HEK293T (cell line): ENCODE results near the gene ITGA11.

Experiments used
- CTCF ChIA-PET: fragments of 350-600 bp; formaldehyde crosslinking; extraction: SDS; loops from one replicate; lab custom pipeline; 2021; ENCODE audit warnings: antibody characterized with exemption, inconsistent platforms; lab: Yijun Ruan, JAX
- POLR2A ChIA-PET: fragments of 350-600 bp; formaldehyde crosslinking; extraction: SDS; loops from one replicate; lab custom pipeline; 2020; ENCODE audit warnings: antibody characterized with exemption, inconsistent platforms; lab: Yijun Ruan, JAX
- DNase-seq: peaks from one replicate; pipeline ENCODE4 v3.0.0; 2012; ENCODE audit warnings: mixed read lengths; ENCODE audit errors: extremely low spot score
- ARNT ChIP-seq: fragments of 450-650 bp; IDR thresholded peaks from 2 replicates; pipeline ENCODE4 v1.6.1; 2017; ENCODE audit warnings: mild to moderate bottlenecking
- BHLHE40 ChIP-seq: fragments of 450-650 bp; IDR thresholded peaks from 2 replicates; pipeline ENCODE4 v1.6.1; 2016; ENCODE audit warnings: mild to moderate bottlenecking, moderate library complexity, borderline replicate concordance
- CTBP1 ChIP-seq: fragments of 450-650 bp; IDR thresholded peaks from 2 replicates; pipeline ENCODE4 v1.6.1; 2016; ENCODE audit warnings: borderline replicate concordance
- ELF4 ChIP-seq: fragments of 450-650 bp; IDR thresholded peaks from 2 replicates; pipeline ENCODE4 v1.6.1; 2017; ENCODE audit warnings: antibody characterized with exemption
- FOXA1 ChIP-seq: fragments of 450-650 bp; IDR thresholded peaks from 2 replicates; pipeline ENCODE4 v1.6.1; 2016; ENCODE audit warnings: mild to moderate bottlenecking
- FOXK2 ChIP-seq: fragments of 450-650 bp; IDR thresholded peaks from 2 replicates; pipeline ENCODE4 v1.6.1; 2016; ENCODE audit warnings: mild to moderate bottlenecking
- FOXM1 ChIP-seq: fragments of 450-650 bp; IDR thresholded peaks from 2 replicates; pipeline ENCODE4 v1.6.1; 2017; ENCODE audit warnings: mild to moderate bottlenecking, borderline replicate concordance
- HDGF ChIP-seq: fragments of 450-650 bp; IDR thresholded peaks from 2 replicates; pipeline ENCODE4 v1.6.1; 2017; ENCODE audit warnings: antibody characterized with exemption, borderline replicate concordance
- L3MBTL2 ChIP-seq: fragments of 450-650 bp; conservative IDR thresholded peaks from 2 replicates; pipeline ENCODE4 v1.6.1; 2016; ENCODE audit warnings: mild to moderate bottlenecking
- LEF1 ChIP-seq: fragments of 450-650 bp; IDR thresholded peaks from 2 replicates; pipeline ENCODE4 v1.6.1; 2017; ENCODE audit warnings: mild to moderate bottlenecking, borderline replicate concordance
- NFRKB ChIP-seq: fragments of 450-650 bp; IDR thresholded peaks from 2 replicates; pipeline ENCODE4 v1.6.1; 2016; ENCODE audit warnings: mild to moderate bottlenecking, moderate library complexity
- SP1 ChIP-seq: fragments of 450-650 bp; IDR thresholded peaks from 2 replicates; pipeline ENCODE4 v1.6.1; 2017
- SUZ12 ChIP-seq: fragments of 450-650 bp; IDR thresholded peaks from 2 replicates; pipeline ENCODE4 v1.6.1; 2016; ENCODE audit warnings: mild to moderate bottlenecking
- TARDBP ChIP-seq: fragments of 450-650 bp; IDR thresholded peaks from 2 replicates; pipeline ENCODE4 v1.6.1; 2016
- ZNF384 ChIP-seq: fragments of 450-650 bp; IDR thresholded peaks from 2 replicates; pipeline ENCODE4 v1.6.1; 2016
- TF ChIP-seq, protein P1 (sequence below): fragments of 450-650 bp; IDR thresholded peaks from 2 replicates; pipeline ENCODE4 v1.6.1; 2016

ITGA11 gene

DNA sequence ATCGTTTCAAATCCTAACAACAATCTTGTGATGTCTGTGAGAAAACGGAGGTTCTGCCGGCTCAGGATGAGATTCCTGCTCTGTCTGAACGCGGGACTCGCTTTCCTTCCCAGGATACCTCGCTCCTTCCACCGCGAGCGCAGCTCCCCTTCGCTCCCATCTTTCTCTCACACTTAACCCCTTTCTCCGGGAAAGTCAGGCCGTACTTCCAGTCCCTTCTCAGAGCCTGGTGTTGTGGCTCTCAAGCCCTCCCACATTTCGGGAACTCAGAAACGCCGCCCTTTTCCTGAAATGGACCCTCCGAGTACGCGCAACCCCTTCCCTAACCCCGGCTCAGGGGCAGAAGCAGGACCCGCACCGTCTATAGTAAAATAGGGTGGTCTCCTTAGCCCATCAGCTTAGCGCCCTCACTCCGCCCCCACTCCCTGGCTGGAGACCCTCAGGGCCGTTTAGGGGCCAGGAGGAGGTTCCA lies 154.8 kb downstream of the ITGA11 start:
- peak; percentile 53 for DNase-seq
- no peak for TF ChIP-seq SP1
- no peak for TF ChIP-seq FOXM1
- TF ChIP-seq ARNT, result no peak
- TF ChIP-seq, protein P1, sequence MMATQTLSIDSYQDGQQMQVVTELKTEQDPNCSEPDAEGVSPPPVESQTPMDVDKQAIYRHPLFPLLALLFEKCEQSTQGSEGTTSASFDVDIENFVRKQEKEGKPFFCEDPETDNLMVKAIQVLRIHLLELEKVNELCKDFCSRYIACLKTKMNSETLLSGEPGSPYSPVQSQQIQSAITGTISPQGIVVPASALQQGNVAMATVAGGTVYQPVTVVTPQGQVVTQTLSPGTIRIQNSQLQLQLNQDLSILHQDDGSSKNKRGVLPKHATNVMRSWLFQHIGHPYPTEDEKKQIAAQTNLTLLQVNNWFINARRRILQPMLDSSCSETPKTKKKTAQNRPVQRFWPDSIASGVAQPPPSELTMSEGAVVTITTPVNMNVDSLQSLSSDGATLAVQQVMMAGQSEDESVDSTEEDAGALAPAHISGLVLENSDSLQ, result no peak
- TF ChIP-seq TARDBP, result no peak
- TF ChIP-seq L3MBTL2, result 0 out of 2 replicates have a peak, but pooled peaks have one; percentile 12
- TF ChIP-seq SUZ12, result no peak
- TF ChIP-seq CTBP1, result no peak
- peak; percentile 60; the same call in 1 of the 2 replicates for TF ChIP-seq NFRKB
- no peak for TF ChIP-seq LEF1
- TF ChIP-seq ZNF384, result no peak
- no peak for TF ChIP-seq BHLHE40
- TF ChIP-seq ELF4, result no peak; the same call in 1 of the 2 replicates
- ChIA-PET CTCF (interaction anchor here (0.6 to 1.6 kb wide), 5 partner anchors 12 to 397 kb away, joined by 3 to 6 read pairs (median 3); no protein-coding TSS in a partner anchor), POLR2A (interaction anchor here (0.6 to 2.6 kb wide), 22 partner anchors 12 to 575 kb away, joined by 3 to 27 read pairs (median 4); partner anchors contain the start of genes CLN6 and PIAS1)

DNA sequence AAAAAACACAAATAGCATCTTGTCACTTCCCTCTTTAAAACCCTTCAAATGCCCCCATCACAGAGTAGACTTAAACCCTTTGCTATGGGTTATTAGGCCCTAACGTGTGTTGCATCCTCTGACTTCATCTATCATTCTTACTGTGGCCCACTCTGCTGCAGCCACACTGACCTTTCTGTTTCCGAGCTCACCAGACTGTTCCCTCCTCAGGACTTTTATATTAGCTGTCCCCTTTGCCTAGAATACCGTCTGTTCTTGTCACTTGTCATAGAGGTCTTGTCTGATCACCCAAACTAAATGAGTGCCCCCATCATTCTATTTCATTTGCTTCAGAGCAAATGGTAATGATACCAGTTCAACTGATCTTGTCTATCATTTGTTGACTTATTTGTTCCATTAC lies 155.3 kb downstream of the ITGA11 start:
- POLR2A ChIA-PET, result interaction anchor here (0.9 to 2.6 kb wide), 14 partner anchors 12 to 392 kb away, joined by 3 to 27 read pairs (median 6); partner anchors contain the start of genes CLN6 and PIAS1
- DNase-seq, result no peak
- CTCF ChIA-PET, result interaction anchor here (0.6 to 1.6 kb wide), 3 partner anchors 15 to 30 kb away, joined by 3 to 6 read pairs (median 3); no protein-coding TSS in a partner anchor
- TF ChIP-seq HDGF (no peak), FOXM1 (no peak), ZNF384 (no peak), ARNT (no peak), SP1 (no peak), FOXK2 (no peak), TARDBP (no peak), ELF4 (no peak), BHLHE40 (no peak), LEF1 (no peak), NFRKB (no peak), L3MBTL2 (no peak), FOXA1 (no peak), SUZ12 (no peak), CTBP1 (no peak)
- TF ChIP-seq, protein P1, result no peak

DNA sequence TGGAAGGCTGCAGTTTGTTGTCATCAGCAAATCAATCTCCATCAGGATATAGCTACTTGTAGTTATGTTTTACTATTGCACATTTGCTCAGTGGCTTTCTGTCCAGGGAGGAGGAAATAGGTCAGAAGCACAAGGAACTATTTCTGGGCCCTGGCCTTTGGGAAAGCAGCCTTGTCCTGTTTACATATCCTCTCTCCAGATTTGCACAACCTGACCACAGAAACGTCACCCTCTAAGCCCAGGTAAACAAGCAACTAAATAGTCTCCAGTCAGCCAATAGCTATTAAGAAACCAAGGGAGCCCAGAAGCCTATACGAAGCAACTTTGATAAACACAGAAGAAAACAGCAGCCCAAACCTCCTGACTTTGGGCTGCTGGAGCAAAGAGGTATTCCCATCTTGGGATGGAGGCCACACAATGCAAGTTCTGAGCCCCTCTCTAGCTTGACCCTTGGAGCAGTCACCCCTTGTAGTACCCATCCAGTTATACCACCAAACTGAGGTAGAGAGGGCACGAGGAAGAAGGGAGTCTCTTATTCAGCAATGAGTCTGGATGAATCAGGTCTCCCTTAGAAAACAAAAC lies 156.7 kb downstream of the ITGA11 start:
- ChIA-PET CTCF (interaction anchor here (0.5 to 1.3 kb wide), 3 partner anchors 11 to 31 kb away, joined by 3 read pairs; no protein-coding TSS in a partner anchor), POLR2A (interaction anchor here (1.2 kb wide), 2 partner anchors 22 to 31 kb away, joined by 3 to 4 read pairs; no protein-coding TSS in a partner anchor)
- TF ChIP-seq, protein P1, result no peak
- no peak for TF ChIP-seq ZNF384
- TF ChIP-seq SUZ12, result no peak
- no peak for TF ChIP-seq BHLHE40
- DNase-seq, result no peak

DNA sequence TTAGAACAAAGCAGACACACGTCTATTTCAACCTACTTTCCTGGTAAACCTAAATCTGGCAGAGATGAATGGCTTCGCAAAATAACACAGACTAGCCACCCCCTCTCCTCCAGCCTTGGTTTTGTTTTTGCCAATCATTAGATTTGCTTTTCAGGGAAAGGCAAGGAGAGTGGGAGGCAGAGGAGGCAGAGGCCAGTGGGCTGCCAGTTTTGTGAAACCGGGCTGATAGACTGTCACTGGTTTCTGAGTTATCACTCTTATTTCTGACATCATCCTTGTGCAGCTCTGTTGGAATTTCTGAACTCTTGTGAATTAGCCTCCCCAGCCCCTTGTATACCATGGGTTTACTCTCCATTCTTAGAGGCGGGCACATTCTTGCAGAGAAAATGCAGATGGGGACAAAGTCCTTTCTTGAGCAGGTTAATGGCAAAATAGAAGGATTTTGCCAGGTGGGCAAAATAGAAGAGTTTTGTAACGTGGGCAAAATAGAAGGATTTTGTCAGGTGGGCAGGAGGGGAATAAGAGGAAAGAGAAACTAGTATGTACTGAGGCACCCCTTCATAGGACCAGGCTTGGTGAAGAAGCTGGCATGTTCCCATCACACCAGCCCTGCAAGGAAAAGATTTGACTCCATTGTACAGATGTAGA lies 157.6 kb downstream of the ITGA11 start:
- CTCF ChIA-PET, result interaction anchor here (1.3 kb wide), 1 partner anchor 32 kb away, joined by 3 read pairs; no protein-coding TSS in a partner anchor
- DNase-seq, result no peak
- POLR2A ChIA-PET, result interaction anchor here (1.2 kb wide), 1 partner anchor 21 kb away, joined by 4 read pairs; no protein-coding TSS in a partner anchor
- TF ChIP-seq TARDBP, result no peak
- TF ChIP-seq ARNT, result no peak
- TF ChIP-seq FOXM1, result no peak
- TF ChIP-seq BHLHE40, result no peak
- no peak for TF ChIP-seq ELF4
- TF ChIP-seq, protein P1, result no peak
- TF ChIP-seq SUZ12, result no peak
- no peak for TF ChIP-seq SP1
- no peak for TF ChIP-seq LEF1
- TF ChIP-seq ZNF384, result no peak
- TF ChIP-seq FOXA1, result no peak
- no peak for TF ChIP-seq L3MBTL2
- TF ChIP-seq NFRKB, result no peak

DNA sequence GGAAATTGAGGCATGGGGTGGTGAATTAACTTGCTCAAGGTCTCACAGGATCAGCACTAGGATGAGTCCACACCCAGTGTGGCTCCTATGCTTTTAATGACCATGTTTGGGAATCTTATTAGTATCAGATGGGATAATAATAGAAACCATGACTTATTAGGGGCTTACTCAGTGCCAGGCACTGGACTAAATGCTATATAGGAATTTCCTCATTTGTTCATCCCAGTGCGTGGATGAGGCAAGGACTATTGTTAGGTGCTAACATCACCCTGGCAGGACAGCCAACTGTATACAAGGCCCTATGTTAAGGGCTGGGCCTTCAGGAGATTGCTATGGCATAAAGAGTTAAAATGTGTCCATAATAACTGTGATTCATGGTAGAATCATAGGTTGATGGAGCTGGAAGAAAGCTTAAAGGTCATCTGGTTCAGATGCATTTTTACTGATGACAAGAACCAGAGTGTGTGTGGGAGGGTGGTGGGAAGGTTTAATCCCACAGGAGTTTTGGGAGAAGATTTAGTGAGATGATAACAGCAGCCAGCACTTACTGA lies 159.2 kb downstream of the ITGA11 start:
- POLR2A ChIA-PET, result interaction anchor here (1.8 kb wide), 1 partner anchor 42 kb away, joined by 6 read pairs; no protein-coding TSS in a partner anchor
- no peak for TF ChIP-seq CTBP1
- no peak for TF ChIP-seq FOXM1
- no peak for TF ChIP-seq TARDBP
- TF ChIP-seq ELF4, result no peak
- TF ChIP-seq ARNT, result no peak
- TF ChIP-seq FOXA1, result no peak
- no peak for TF ChIP-seq SUZ12
- TF ChIP-seq SP1, result no peak
- TF ChIP-seq FOXK2, result no peak
- TF ChIP-seq, protein P1, result no peak
- TF ChIP-seq LEF1, result no peak
- no peak for TF ChIP-seq HDGF
- no peak for TF ChIP-seq BHLHE40
- no peak for DNase-seq
- CTCF ChIA-PET, result no interaction called here
